T-helper 22 cell (primary cell): ENCODE results near the gene PAX8.
"Not testable (repeated sequence)": the region's sequence is repeated elsewhere in the genome, so short reads cannot be mapped to it uniquely, and the experiment has no call there.

Experiments
- DNase-seq: peaks from one replicate; pipeline ENCODE4 v3.0.0-alpha.2; 2020; ENCODE audit warnings: low read depth

Gene PAX8

GRCh38 chr2:113236367-113237159 is 42.2 kb downstream of the PAX8 start:
- DNase-seq = no peak

GRCh38 chr2:113235347-113236226 is 43.1 kb downstream of the PAX8 start:
- DNase-seq = not testable (repeated sequence)

- no peak for DNase-seq
Observed at GRCh38 chr2:113234721-113235346, 43.9 kb downstream of the PAX8 start.

- no peak for DNase-seq
Observed at GRCh38 chr2:113233593-113234550, 44.8 kb downstream of the PAX8 start.

GRCh38 chr2:113232740-113233139 is 46.0 kb downstream of the PAX8 start:
- no peak for DNase-seq

GRCh38 chr2:113232123-113232522 is 46.6 kb downstream of the PAX8 start:
- DNase-seq = no peak

GRCh38 chr2:113231064-113231463 is 47.7 kb downstream of the PAX8 start:
- no peak for DNase-seq

GRCh38 chr2:113230531-113230930 is 48.2 kb downstream of the PAX8 start:
- DNase-seq = no peak

- no peak for DNase-seq
Observed at GRCh38 chr2:113229795-113230194, 48.9 kb downstream of the PAX8 start.

GRCh38 chr2:113228991-113229716 is 49.6 kb downstream of the PAX8 start:
- no peak for DNase-seq

- no peak for DNase-seq
Observed at GRCh38 chr2:113228351-113228750, 50.4 kb downstream of the PAX8 start.

- no peak for DNase-seq
Observed at GRCh38 chr2:113227698-113228097, 51.0 kb downstream of the PAX8 start.

GRCh38 chr2:113227290-113227689 is 51.4 kb downstream of the PAX8 start:
- no peak for DNase-seq

- DNase-seq = no peak
Observed at GRCh38 chr2:113226462-113226861, 52.3 kb downstream of the PAX8 start.

- DNase-seq = no peak
Observed at GRCh38 chr2:113225263-113226259, 53.2 kb downstream of the PAX8 start.

GRCh38 chr2:113224647-113225236 is 54.0 kb downstream of the PAX8 start:
- no peak for DNase-seq

GRCh38 chr2:113223813-113224212 is 54.9 kb downstream of the PAX8 start:
- no peak for DNase-seq

- no peak for DNase-seq
Observed at GRCh38 chr2:113221846-113222245, 56.9 kb downstream of the PAX8 start.
